GM21381 (cell line): ENCODE data around the gene VEGFA.

ENCODE experiments used
- ATAC-seq: cut with Tn5 transposase; IDR thresholded peaks from one replicate; pipeline ENCODE4 v1.9.1; 2021; ENCODE audit warnings: mild to moderate bottlenecking, moderate library complexity; ENCODE audit not compliant: unreplicated experiment

Gene VEGFA

GRCh38 chr6:43738877-43739641, 31.0 kb upstream of the VEGFA start:
- ATAC-seq = no peak

- ATAC-seq = no peak
Measured at GRCh38 chr6:43739642-43740091, 30.3 kb upstream of the VEGFA start.

GRCh38 chr6:43740321-43740960, 29.6 kb upstream of the VEGFA start:
- no peak for ATAC-seq

- no peak for ATAC-seq
Measured at GRCh38 chr6:43740961-43741764, 28.8 kb upstream of the VEGFA start.

- ATAC-seq = no peak
Measured at GRCh38 chr6:43741829-43742228, 28.2 kb upstream of the VEGFA start.

- ATAC-seq = no peak
Measured at GRCh38 chr6:43742285-43742684, 27.7 kb upstream of the VEGFA start.

- no peak for ATAC-seq
Measured at GRCh38 chr6:43742931-43743632, 26.9 kb upstream of the VEGFA start.

GRCh38 chr6:43743682-43744381, 26.2 kb upstream of the VEGFA start:
- no peak for ATAC-seq

- ATAC-seq = no peak
Measured at GRCh38 chr6:43744491-43744890, 25.5 kb upstream of the VEGFA start.

GRCh38 chr6:43744931-43745727, 24.9 kb upstream of the VEGFA start:
- ATAC-seq = no peak

- ATAC-seq = no peak
Measured at GRCh38 chr6:43746071-43746470, 23.9 kb upstream of the VEGFA start.

- ATAC-seq = no peak
Measured at GRCh38 chr6:43746613-43747102, 23.4 kb upstream of the VEGFA start.

GRCh38 chr6:43747784-43748183, 22.2 kb upstream of the VEGFA start:
- no peak for ATAC-seq

GRCh38 chr6:43748765-43749164, 21.2 kb upstream of the VEGFA start:
- ATAC-seq = no peak

GRCh38 chr6:43749461-43749860, 20.6 kb upstream of the VEGFA start:
- ATAC-seq = no peak

- no peak for ATAC-seq
Measured at GRCh38 chr6:43750622-43751021, 19.4 kb upstream of the VEGFA start.

GRCh38 chr6:43753570-43754183, 16.3 kb upstream of the VEGFA start:
- ATAC-seq = no peak

GRCh38 chr6:43757966-43758616, 11.9 kb upstream of the VEGFA start:
- ATAC-seq = no peak
